Gastrocnemius medialis (tissue), 4 donors: Measurements from ENCODE around the gene CAPZB. TPM values are rescaled to one million over a fixed set of nuclear protein-coding genes. Genes with fewer than 3 reads are reported as not detected.
A peak's percentile ranks its signal among the peaks of the same experiment; 100 is the strongest.

ENCODE experiments used
- ATAC-seq, 2 donors: fragments of 150-250 bp; one replicate each; pipeline ENCODE4 v1.9.1; 2016
- DNase-seq, 2 donors: peaks; one replicate each; pipeline ENCODE4 v3.0.0-alpha.2; 2019
- H3K27ac ChIP-seq, 4 donors: fragments of 200-600 bp; sonication (generic); 1 replicate in 1 of 4; 2 replicates in 3 of 4; pipeline ENCODE4 v1.5.1; 2016 to 2018; ENCODE audit warnings: mild to moderate bottlenecking in 2 of 4, moderate library complexity in 1 of 4
- H3K27me3 ChIP-seq, 3 donors: fragments of 200-600 bp; sonication (generic) in 2 of 3; 1 replicate in 1 of 3; 2 replicates in 2 of 3; pipeline versions ENCODE4 v1.5.1 to v1.6.0; 2016 to 2019; ENCODE audit warnings: mild to moderate bottlenecking in 1 of 3, moderate library complexity in 1 of 3
- H3K36me3 ChIP-seq, 2 donors: fragments of 200-600 bp; sonication (generic) in 1 of 2; one replicate each; pipeline ENCODE4 v1.5.1; 2017 to 2018
- H3K4me1 ChIP-seq, 2 donors: fragments of 200-600 bp; sonication (generic) in 1 of 2; one replicate each; pipeline ENCODE4 v1.5.1; 2016 to 2017; ENCODE audit warnings: mild to moderate bottlenecking in 2 of 2
- H3K4me3 ChIP-seq, 4 donors: fragments of 200-600 bp; sonication (generic) in 3 of 4; 1 replicate in 1 of 4; 2 replicates in 3 of 4; pipeline ENCODE4 v1.5.1; 2016 to 2019; ENCODE audit warnings: mild to moderate bottlenecking in 2 of 4
- H3K9me3 ChIP-seq, 3 donors: fragments of 200-600 bp; sonication (generic) in 2 of 3; 1 replicate in 1 of 3; 2 replicates in 2 of 3; pipeline ENCODE4 v1.5.1; 2016 to 2019
- CTCF ChIP-seq, 5 experiments: fragments of 450-650 bp in 3 of 5; fragments of 200-600 bp in 2 of 5; sonication (generic) in 2 of 5; IDR thresholded peaks in 4 of 5; conservative IDR thresholded peaks in 1 of 5; 1 replicate in 4 of 5; 2 replicates in 1 of 5; pipeline ENCODE4 v1.5.1; 2016 to 2019; ENCODE audit warnings: antibody characterized with exemption in 5 of 5, mild to moderate bottlenecking in 3 of 5, moderate library complexity in 3 of 5
- POLR2A ChIP-seq, 2 donors: fragments of 450-650 bp; IDR thresholded peaks; one replicate each; pipeline ENCODE4 v1.6.1; 2017; ENCODE audit warnings: antibody characterized with exemption in 2 of 2, mild to moderate bottlenecking in 2 of 2, moderate library complexity in 2 of 2
- in situ Hi-C, 4 donors: fragments of 200-750 bp; cut with MboI; loops; one replicate each; pipeline versions ENCODE4 v1.15.0 to v1.8.0; 2017; ENCODE audit warnings: low sequenced_read_pairs in 4 of 4
- intact Hi-C: fragments of 100-400 bp; cut with DNase I; formaldehyde crosslinking; loops from one replicate; pipeline ENCODE4 v1.15.1; 2023; ENCODE audit warnings: low total_unique reads
- total RNA-seq, 4 donors: library from RNA; depleted of rRNA; stranded (reverse); fragments of >200 nt; gene quantifications; one replicate each; pipeline versions ENCODE4 v1.1.0 to v1.2.3, GENCODE V29; 2016

The CAPZB gene
- total RNA-seq, 4 donors from 2014 or later: 48.6 to 93.8 (median 74.9) TPM

DNA sequence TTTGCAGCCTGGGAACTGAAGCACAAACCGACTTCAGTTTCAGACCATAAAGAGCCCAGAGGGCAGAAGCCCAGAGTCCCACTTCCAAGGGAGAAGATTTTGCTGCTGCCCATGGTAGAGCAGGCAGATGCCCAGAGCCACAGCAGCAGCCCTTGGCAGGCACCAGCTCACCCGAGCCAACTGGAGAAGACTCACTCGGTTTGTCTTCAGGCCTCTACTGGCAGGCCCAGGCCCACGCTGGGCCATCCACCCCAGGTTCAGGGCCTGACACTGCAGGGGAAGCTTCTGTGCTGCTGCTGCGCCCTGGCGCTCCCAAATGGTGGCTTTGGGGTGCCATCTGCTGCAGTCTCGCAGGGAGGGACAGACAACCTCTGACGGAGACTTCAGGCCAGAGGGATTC is 139.9 kb downstream of the CAPZB start:
- in situ Hi-C loops (loop anchor here in 1 of 4 donors (10.0 kb wide), 1 partner anchor 309 kb away; no protein-coding TSS in a partner anchor), intact Hi-C loops (loop anchor here (10.0 kb wide), 1 partner anchor 249 kb away; a partner anchor contains a TSS)
- peaks cover 0 to 40% of the 10 kb centered on the region in 2 donors for H3K36me3 ChIP-seq
- DNase-seq (no peak), ATAC-seq (no peak)
- H3K9me3 ChIP-seq: no peaks in the 10 kb centered on the region
- H3K27me3 ChIP-seq: no peaks in the 10 kb centered on the region
- no peaks in the 10 kb centered on the region for H3K4me1 ChIP-seq
- no peak overlapping the region for H3K4me3 ChIP-seq
- H3K27ac ChIP-seq: peak overlapping the region in 1 of 4 donors; percentile 2
- no peak for TF ChIP-seq CTCF (IDR thresholded peaks at IDR 0.05 in 4 of 5, conservative IDR thresholded peaks at IDR 0.05 in 1 of 5)
- no peak for TF ChIP-seq POLR2A (IDR thresholded peaks at IDR 0.05)

DNA sequence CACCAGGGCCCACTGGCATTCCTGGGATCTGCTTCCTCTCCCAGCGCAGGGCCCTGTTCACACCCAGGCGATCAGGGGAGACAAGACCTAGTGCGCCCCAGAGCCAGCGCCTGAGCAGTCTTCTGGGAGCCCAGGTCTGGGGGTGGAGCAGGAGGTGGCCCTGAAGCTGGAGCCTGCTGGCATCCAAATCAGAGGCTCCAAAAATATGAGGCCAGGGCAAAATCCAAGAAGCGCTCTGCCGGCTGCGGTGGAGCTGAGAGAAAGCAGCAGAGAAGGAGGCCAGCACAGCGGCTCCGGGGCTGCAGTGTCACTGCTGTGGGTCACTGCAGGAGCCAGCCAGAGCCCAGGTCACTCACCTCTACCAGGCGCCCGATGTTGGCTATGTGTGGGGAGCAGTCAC is 140.5 kb downstream of the CAPZB start:
- H3K27ac ChIP-seq: peak overlapping the region in 1 of 4 donors; percentile 3
- in situ Hi-C loops: loop anchor here in 3 of 4 donors (5.0 to 10.0 kb wide), 2 partner anchors 307 to 310 kb away; no protein-coding TSS in a partner anchor
- no peak for DNase-seq

GRCh38 chr1:19344372-19344810 is 140.9 kb downstream of the CAPZB start:
- intact Hi-C loops: loop anchor here (1.0 to 10.0 kb wide), 3 partner anchors 143 to 309 kb away; partner anchors contain the start of gene CAPZB
- Histone ChIP-seq H3K9me3 (no peaks in the 10 kb centered on the region), H3K27ac (peak overlapping the region in 1 of 4 donors; percentile 3), H3K27me3 (no peaks in the 10 kb centered on the region), H3K4me1 (no peaks in the 10 kb centered on the region), H3K4me3 (no peak overlapping the region), H3K36me3 (peaks cover 0 to 37% of the 10 kb centered on the region in 2 donors)
- TF ChIP-seq CTCF (IDR thresholded peaks at IDR 0.05 in 4 of 5, conservative IDR thresholded peaks at IDR 0.05 in 1 of 5) (peak; percentile 87 to 96 (median 95)), POLR2A (IDR thresholded peaks at IDR 0.05) (no peak)
- in situ Hi-C loops: loop anchor here in 3 of 4 donors (5.0 to 10.0 kb wide), 2 partner anchors 308 to 310 kb away; no protein-coding TSS in a partner anchor
- ATAC-seq (peak in 1 of 2 donors; percentile 67), DNase-seq (peak in 1 of 2 donors; percentile 73)

More for the DNA sequence above, 140.5 kb downstream of the CAPZB start:
- Histone ChIP-seq H3K36me3 (peaks cover 0 to 36% of the 10 kb centered on the region in 2 donors), H3K4me3 (no peak overlapping the region), H3K27me3 (no peaks in the 10 kb centered on the region), H3K4me1 (no peaks in the 10 kb centered on the region), H3K9me3 (no peaks in the 10 kb centered on the region)
- no peak for ATAC-seq
- no peak for TF ChIP-seq POLR2A (IDR thresholded peaks at IDR 0.05)
- no peak for TF ChIP-seq CTCF (IDR thresholded peaks at IDR 0.05 in 4 of 5, conservative IDR thresholded peaks at IDR 0.05 in 1 of 5)
- intact Hi-C loops: loop anchor here (1.0 to 10.0 kb wide), 3 partner anchors 142 to 308 kb away; partner anchors contain the start of gene CAPZB

- in situ Hi-C loops (loop anchor here in 3 of 4 donors (5.0 to 10.0 kb wide), 2 partner anchors 309 to 311 kb away; no protein-coding TSS in a partner anchor), intact Hi-C loops (loop anchor here (1.0 to 10.0 kb wide), 3 partner anchors 144 to 310 kb away; partner anchors contain the start of gene CAPZB)
- Histone ChIP-seq H3K9me3 (no peaks in the 10 kb centered on the region), H3K4me1 (no peaks in the 10 kb centered on the region), H3K27me3 (no peaks in the 10 kb centered on the region), H3K4me3 (no peak overlapping the region), H3K27ac (no peak overlapping the region), H3K36me3 (peaks cover 0 to 43% of the 10 kb centered on the region in 2 donors)
- no peak for DNase-seq
- ATAC-seq: no peak
- TF ChIP-seq CTCF (IDR thresholded peaks at IDR 0.05 in 4 of 5, conservative IDR thresholded peaks at IDR 0.05 in 1 of 5): no peak
- no peak for TF ChIP-seq POLR2A (IDR thresholded peaks at IDR 0.05)
Observed at GRCh38 chr1:19343617-19344350, 141.6 kb downstream of the CAPZB start.
